Lower leg skin (tissue), 3 donors: ENCODE data around the gene FUT8.

Experiments
- POLR2A ChIP-seq, 2 donors: fragments of 450-650 bp; IDR thresholded peaks; one replicate each; pipeline ENCODE4 v1.6.1; 2016 to 2017; ENCODE audit warnings: antibody characterized with exemption in 2 of 2, mild to moderate bottlenecking in 1 of 2, moderate library complexity in 1 of 2
- TF ChIP-seq, protein P1 (sequence below), 3 donors: fragments of 450-650 bp; IDR thresholded peaks; one replicate each; pipeline ENCODE4 v1.5.1; 2016; ENCODE audit warnings: antibody characterized with exemption in 3 of 3, mild to moderate bottlenecking in 3 of 3, moderate library complexity in 2 of 3

DNA sequence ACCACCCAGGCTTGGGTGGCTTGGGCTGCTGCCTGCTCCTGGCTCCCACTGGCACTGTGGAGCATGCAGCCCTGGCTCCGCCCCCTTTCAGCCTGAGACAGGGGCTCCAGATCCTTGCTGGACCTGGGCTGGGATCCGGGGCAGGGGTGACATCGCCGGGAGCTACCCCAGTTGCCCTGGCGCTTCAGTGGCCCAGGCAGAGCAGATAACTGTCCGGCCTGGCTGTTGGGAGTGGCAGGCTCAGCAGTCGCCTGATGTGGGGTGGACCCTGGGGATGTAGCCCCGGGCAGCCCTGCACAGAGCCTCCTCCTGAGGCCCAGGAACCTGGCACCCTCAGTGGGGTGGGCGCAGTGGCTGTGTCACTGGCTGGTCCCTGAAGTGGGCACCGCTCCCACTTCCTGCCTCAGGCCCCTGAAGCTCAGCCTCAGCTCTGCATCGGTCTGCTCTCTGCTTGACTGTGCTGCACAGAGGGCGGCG, 57.9 kb downstream of the FUT8 start:
- no peak for TF ChIP-seq POLR2A (IDR thresholded peaks at IDR 0.05)
- TF ChIP-seq, protein P1, sequence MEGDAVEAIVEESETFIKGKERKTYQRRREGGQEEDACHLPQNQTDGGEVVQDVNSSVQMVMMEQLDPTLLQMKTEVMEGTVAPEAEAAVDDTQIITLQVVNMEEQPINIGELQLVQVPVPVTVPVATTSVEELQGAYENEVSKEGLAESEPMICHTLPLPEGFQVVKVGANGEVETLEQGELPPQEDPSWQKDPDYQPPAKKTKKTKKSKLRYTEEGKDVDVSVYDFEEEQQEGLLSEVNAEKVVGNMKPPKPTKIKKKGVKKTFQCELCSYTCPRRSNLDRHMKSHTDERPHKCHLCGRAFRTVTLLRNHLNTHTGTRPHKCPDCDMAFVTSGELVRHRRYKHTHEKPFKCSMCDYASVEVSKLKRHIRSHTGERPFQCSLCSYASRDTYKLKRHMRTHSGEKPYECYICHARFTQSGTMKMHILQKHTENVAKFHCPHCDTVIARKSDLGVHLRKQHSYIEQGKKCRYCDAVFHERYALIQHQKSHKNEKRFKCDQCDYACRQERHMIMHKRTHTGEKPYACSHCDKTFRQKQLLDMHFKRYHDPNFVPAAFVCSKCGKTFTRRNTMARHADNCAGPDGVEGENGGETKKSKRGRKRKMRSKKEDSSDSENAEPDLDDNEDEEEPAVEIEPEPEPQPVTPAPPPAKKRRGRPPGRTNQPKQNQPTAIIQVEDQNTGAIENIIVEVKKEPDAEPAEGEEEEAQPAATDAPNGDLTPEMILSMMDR (IDR thresholded peaks at IDR 0.05): no peak
